H9 (cell line): Measurements from ENCODE around the gene ACER3. TPM values are rescaled to one million over a fixed set of nuclear protein-coding genes. Genes with fewer than 3 reads are reported as not detected.

Experiments used
- DNase-seq: peaks from one replicate; pipeline ENCODE4 v3.0.0-alpha.2; 2017
- H2AFZ ChIP-seq: one replicate; pipeline ENCODE4 v1.6.1; 2013; ENCODE audit warnings: mild to moderate bottlenecking, low read length, control low read depth, moderate library complexity
- H2AK5ac ChIP-seq: 2 replicates; pipeline ENCODE4 v1.6.1; 2013; ENCODE audit warnings: low read length, control low read depth, mixed read lengths; ENCODE audit not compliant: insufficient read length
- H2BK120ac ChIP-seq: one replicate; pipeline ENCODE4 v1.6.1; 2013; ENCODE audit warnings: low read depth, mild to moderate bottlenecking, low read length, control low read depth, inconsistent platforms; ENCODE audit not compliant: poor library complexity, severe bottlenecking
- H2BK12ac ChIP-seq: 2 replicates; pipeline ENCODE4 v1.6.1; 2013; ENCODE audit warnings: low read length, control low read depth, mixed read lengths, low read depth; ENCODE audit not compliant: insufficient read length
- H2BK15ac ChIP-seq: 2 replicates; pipeline ENCODE4 v1.6.1; 2013; ENCODE audit warnings: low read depth, low read length, control low read depth
- H2BK20ac ChIP-seq: one replicate; pipeline ENCODE4 v1.6.1; 2013; ENCODE audit warnings: low read depth, mild to moderate bottlenecking, low read length, control low read depth, inconsistent platforms; ENCODE audit not compliant: poor library complexity, severe bottlenecking
- H2BK5ac ChIP-seq: 2 replicates; pipeline ENCODE4 v1.6.1; 2013; ENCODE audit warnings: low read length, control low read depth, mixed read lengths; ENCODE audit not compliant: insufficient read length
- H3K14ac ChIP-seq: 2 replicates; pipeline ENCODE4 v1.6.1; 2013; ENCODE audit warnings: low read length, control low read depth; ENCODE audit not compliant: insufficient read depth
- H3K18ac ChIP-seq: 2 replicates; pipeline ENCODE4 v1.6.1; 2013; ENCODE audit warnings: low read depth, mild to moderate bottlenecking, mixed read lengths, low read length, control low read depth; ENCODE audit not compliant: insufficient read length
- H3K23ac ChIP-seq: 2 replicates; pipeline ENCODE4 v1.6.1; 2013; ENCODE audit warnings: low read length, control low read depth, mixed read lengths, low read depth; ENCODE audit not compliant: insufficient read length
- H3K23me2 ChIP-seq: 2 replicates; pipeline ENCODE4 v1.6.1; 2013; ENCODE audit warnings: low read depth, mild to moderate bottlenecking, mixed read lengths, low read length, control low read depth; ENCODE audit not compliant: insufficient read length, poor library complexity, severe bottlenecking
- H3K27ac ChIP-seq: 2 replicates; pipeline ENCODE4 v1.5.1; 2013; ENCODE audit warnings: low read length, control low read depth, mixed read lengths, low read depth; ENCODE audit not compliant: insufficient read length
- H3K27me3 ChIP-seq: 2 replicates; pipeline ENCODE4 v1.6.1; 2013; ENCODE audit warnings: low read length, control low read depth, inconsistent platforms; ENCODE audit not compliant: insufficient read depth
- H3K4ac ChIP-seq: 2 replicates; pipeline ENCODE4 v1.6.1; 2013; ENCODE audit warnings: low read depth, mild to moderate bottlenecking, control low read depth, inconsistent platforms, low read length, moderate library complexity
- H3K4me1 ChIP-seq: 2 replicates; pipeline ENCODE4 v1.6.1; 2013; ENCODE audit warnings: low read length, control low read depth, inconsistent platforms; ENCODE audit not compliant: insufficient read depth
- H3K4me2 ChIP-seq: 2 replicates; pipeline ENCODE4 v1.6.1; 2013; ENCODE audit warnings: low read length, control low read depth, mixed read lengths; ENCODE audit not compliant: insufficient read length, insufficient read depth
- H3K56ac ChIP-seq: 2 replicates; pipeline ENCODE4 v1.6.1; 2013; ENCODE audit warnings: low read depth, mild to moderate bottlenecking, mixed read lengths, low read length, control low read depth; ENCODE audit not compliant: insufficient read length
- H3K79me1 ChIP-seq: 2 replicates; pipeline ENCODE4 v1.6.1; 2013; ENCODE audit warnings: low read depth, mild to moderate bottlenecking, moderate library complexity, low read length, control low read depth, inconsistent platforms; ENCODE audit not compliant: insufficient read depth, poor library complexity, severe bottlenecking
- H3K79me2 ChIP-seq: 2 replicates; pipeline ENCODE4 v1.6.1; 2013; ENCODE audit warnings: low read length, control low read depth, inconsistent platforms; ENCODE audit not compliant: insufficient read depth
- H3K9ac ChIP-seq: 2 replicates; pipeline ENCODE4 v1.6.1; 2013; ENCODE audit warnings: low read length, control low read depth, mixed read lengths; ENCODE audit not compliant: insufficient read length; ENCODE audit errors: extremely low read depth
- H3K9me3 ChIP-seq: one replicate; pipeline ENCODE4 v1.6.1; 2013; ENCODE audit warnings: low read depth, low read length, inconsistent platforms; ENCODE audit not compliant: control insufficient read depth
- H3T11ph ChIP-seq: one replicate; pipeline ENCODE4 v1.6.1; 2013; ENCODE audit warnings: mild to moderate bottlenecking, low read length, control low read depth, inconsistent platforms
- H4K20me1 ChIP-seq: one replicate; pipeline ENCODE4 v1.6.1; 2013; ENCODE audit not compliant: control insufficient read depth, insufficient read length, insufficient read depth
- H4K5ac ChIP-seq: 2 replicates; pipeline ENCODE4 v1.6.1; 2013; ENCODE audit warnings: low read depth, mild to moderate bottlenecking, mixed read lengths, low read length, control low read depth; ENCODE audit not compliant: insufficient read length
- H4K8ac ChIP-seq: replicated peaks from 2 replicates; pipeline ENCODE4 v1.6.1; 2013; ENCODE audit warnings: low read length, control low read depth, mixed read lengths, low read depth; ENCODE audit not compliant: insufficient read length
- H4K91ac ChIP-seq: 2 replicates; pipeline ENCODE4 v1.6.1; 2013; ENCODE audit warnings: low read depth, mild to moderate bottlenecking, moderate library complexity, mixed read lengths, low read length, control low read depth; ENCODE audit not compliant: insufficient read length
- H3K27ac Mint-ChIP-seq, 3 experiments: 2 replicates in 2 of 3; 3 replicates in 1 of 3; pipeline ENCODE4 v1.8.0; 2020 to 2021; ENCODE audit warnings: mixed read lengths in 3 of 3, mild to moderate bottlenecking in 1 of 3, moderate library complexity in 1 of 3
- H3K27me3 Mint-ChIP-seq: 2 replicates; pipeline ENCODE4 v1.8.0; 2021; ENCODE audit warnings: low read depth, mild to moderate bottlenecking, moderate library complexity, mixed read lengths
- H3K36me3 Mint-ChIP-seq, 3 experiments: 2 replicates in 2 of 3; 3 replicates in 1 of 3; pipeline ENCODE4 v1.8.0; 2020 to 2021; ENCODE audit warnings: low read depth in 3 of 3, mixed read lengths in 3 of 3; ENCODE audit not compliant: insufficient read depth in 1 of 3
- H3K4me1 Mint-ChIP-seq, 2 experiments: 2 replicates each; pipeline ENCODE4 v1.8.0; 2020; ENCODE audit warnings: mixed read lengths in 2 of 2
- H3K4me3 Mint-ChIP-seq, 2 experiments: 2 replicates in 1 of 2; 3 replicates in 1 of 2; pipeline ENCODE4 v1.8.0; 2020 to 2021; ENCODE audit warnings: mild to moderate bottlenecking in 2 of 2, mixed read lengths in 2 of 2, moderate library complexity in 1 of 2
- H3K9me3 Mint-ChIP-seq, 2 experiments: 2 replicates in 1 of 2; 3 replicates in 1 of 2; pipeline ENCODE4 v1.8.0; 2020; ENCODE audit warnings: mild to moderate bottlenecking in 2 of 2, mixed read lengths in 2 of 2, moderate library complexity in 1 of 2
- WGBS: extraction: QIAGEN DNeasy Blood & Tissue Kit; methylation state at CpG from one replicate; pipeline ENCODE4 v1.1.7; 2013; ENCODE audit warnings: missing lambda C conversion rate, low lambda C conversion rate, mixed read lengths; ENCODE audit not compliant: insufficient read length; ENCODE audit errors: extremely low coverage; 5-methylcytosine and 5-hydroxymethylcytosine counted together
- total RNA-seq: library from RNA; stranded (reverse); gene quantifications from 2 replicates; pipeline ENCODE4 v1.2.1, GENCODE V29; 2021
- TF ChIP-seq, protein P1 (sequence below): fragments of 200-600 bp; sonication (generic); conservative IDR thresholded peaks from 3 replicates; pipeline ENCODE4 v1.8.0; 2021; ENCODE audit warnings: antibody characterized with exemption, mild to moderate bottlenecking

The ACER3 gene
- total RNA-seq, 1 experiment from 2014 or later, result 14.7 TPM

DNA sequence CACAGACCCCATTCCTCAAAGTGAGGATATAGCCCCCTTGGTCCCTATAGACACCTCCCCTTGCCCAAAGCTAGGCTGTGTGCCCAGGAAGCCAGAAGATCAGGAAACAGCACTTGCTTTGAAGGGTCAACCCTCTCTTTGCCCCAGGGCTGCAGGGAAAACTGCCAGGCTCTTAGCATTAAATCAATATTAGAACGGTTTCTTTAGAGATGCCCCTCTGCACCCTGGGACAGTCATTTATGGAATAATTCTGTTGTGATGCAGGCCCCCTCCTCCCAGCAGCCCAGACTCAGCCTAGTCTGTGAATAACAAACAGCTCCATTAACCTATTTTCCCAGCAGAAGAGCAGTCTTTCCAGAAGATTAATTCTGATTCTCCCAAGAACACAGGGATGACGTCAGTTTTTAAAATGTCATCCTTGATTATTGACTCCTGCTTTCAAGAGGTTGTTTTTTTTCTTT is 194.4 kb downstream of the ACER3 start:
- Histone ChIP-seq H3K9ac (no peak overlapping the region), H4K91ac (no peak overlapping the region), H4K8ac (no peak overlapping the region), H2AFZ (no peak overlapping the region), H3K9me3 (no peaks in the 10 kb centered on the region), H4K20me1 (no peaks in the 10 kb centered on the region), H3K18ac (no peak overlapping the region), H3K4me1 (no peaks in the 10 kb centered on the region), H3K23me2 (no peaks in the 10 kb centered on the region), H2BK5ac (no peak overlapping the region), H3K79me1 (no peaks in the 10 kb centered on the region), H3K56ac (no peak overlapping the region), H2AK5ac (no peak overlapping the region), H4K5ac (no peak overlapping the region), H3K14ac (no peak overlapping the region), H3K4me2 (no peak overlapping the region), H3K79me2 (no peaks in the 10 kb centered on the region), H3K4ac (no peak overlapping the region), H2BK20ac (no peak overlapping the region), H3K27me3 (no peaks in the 10 kb centered on the region), H2BK12ac (no peak overlapping the region), H2BK120ac (no peak overlapping the region), H3T11ph (no peak overlapping the region), H3K27ac (no peak overlapping the region), H2BK15ac (no peak overlapping the region), H3K23ac (no peak overlapping the region)
- peaks cover 23 to 27% of the 10 kb centered on the region in 2 experiments for H3K4me1 Mint-ChIP-seq
- WGBS, result no CpG with 5 or more reads among the region's 2 CpGs
- H3K9me3 Mint-ChIP-seq, result peaks cover 7 to 19% of the 10 kb centered on the region in 2 experiments; a peak in 4 of 5 replicates
- no peak overlapping the region; a peak in 1 of 7 replicates for H3K27ac Mint-ChIP-seq
- TF ChIP-seq, protein P1, sequence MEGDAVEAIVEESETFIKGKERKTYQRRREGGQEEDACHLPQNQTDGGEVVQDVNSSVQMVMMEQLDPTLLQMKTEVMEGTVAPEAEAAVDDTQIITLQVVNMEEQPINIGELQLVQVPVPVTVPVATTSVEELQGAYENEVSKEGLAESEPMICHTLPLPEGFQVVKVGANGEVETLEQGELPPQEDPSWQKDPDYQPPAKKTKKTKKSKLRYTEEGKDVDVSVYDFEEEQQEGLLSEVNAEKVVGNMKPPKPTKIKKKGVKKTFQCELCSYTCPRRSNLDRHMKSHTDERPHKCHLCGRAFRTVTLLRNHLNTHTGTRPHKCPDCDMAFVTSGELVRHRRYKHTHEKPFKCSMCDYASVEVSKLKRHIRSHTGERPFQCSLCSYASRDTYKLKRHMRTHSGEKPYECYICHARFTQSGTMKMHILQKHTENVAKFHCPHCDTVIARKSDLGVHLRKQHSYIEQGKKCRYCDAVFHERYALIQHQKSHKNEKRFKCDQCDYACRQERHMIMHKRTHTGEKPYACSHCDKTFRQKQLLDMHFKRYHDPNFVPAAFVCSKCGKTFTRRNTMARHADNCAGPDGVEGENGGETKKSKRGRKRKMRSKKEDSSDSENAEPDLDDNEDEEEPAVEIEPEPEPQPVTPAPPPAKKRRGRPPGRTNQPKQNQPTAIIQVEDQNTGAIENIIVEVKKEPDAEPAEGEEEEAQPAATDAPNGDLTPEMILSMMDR, result no peak
- no peak overlapping the region for H3K4me3 Mint-ChIP-seq
- DNase-seq, result no peak
- H3K27me3 Mint-ChIP-seq, result no peaks in the 10 kb centered on the region
- H3K36me3 Mint-ChIP-seq, result no peaks in the 10 kb centered on the region; a peak in 2 of 7 replicates
